NOMO-1 treated with DMSO at 0.1 percent for 48 hours (cell line): ENCODE measurements around the gene SPAG16.
A peak's percentile ranks its signal among the peaks of the same experiment; 100 is the strongest.
"Not testable (repeated sequence)": the region's sequence is repeated elsewhere in the genome, so short reads cannot be mapped to it uniquely, and the experiment has no call there.

Source experiments
- DNase-seq: peaks from one replicate; lab custom pipeline; 2025; ENCODE audit not compliant: unreplicated experiment; lab: John Stamatoyannopoulos, UW

SPAG16 gene

DNA sequence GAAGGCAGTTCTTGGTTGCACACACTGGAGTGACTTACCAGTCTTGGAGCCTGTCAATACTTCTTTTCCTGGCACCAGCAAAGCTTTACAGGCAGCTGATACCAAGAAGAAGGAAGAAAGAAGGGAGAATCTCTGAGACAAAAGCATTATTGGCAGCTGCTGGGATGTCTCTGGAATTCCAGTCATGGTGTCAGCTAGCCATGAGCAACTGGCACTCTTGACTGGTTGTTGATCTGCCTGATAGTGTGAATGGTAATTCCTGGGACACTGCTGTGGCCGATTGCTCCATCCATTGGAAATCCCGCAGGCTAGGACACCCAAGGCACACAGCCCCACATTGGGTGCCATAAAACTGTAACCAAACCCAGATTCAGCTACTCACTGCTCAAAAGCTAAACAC lies 17.8 kb upstream of the SPAG16 start:
- no peak for DNase-seq

DNA sequence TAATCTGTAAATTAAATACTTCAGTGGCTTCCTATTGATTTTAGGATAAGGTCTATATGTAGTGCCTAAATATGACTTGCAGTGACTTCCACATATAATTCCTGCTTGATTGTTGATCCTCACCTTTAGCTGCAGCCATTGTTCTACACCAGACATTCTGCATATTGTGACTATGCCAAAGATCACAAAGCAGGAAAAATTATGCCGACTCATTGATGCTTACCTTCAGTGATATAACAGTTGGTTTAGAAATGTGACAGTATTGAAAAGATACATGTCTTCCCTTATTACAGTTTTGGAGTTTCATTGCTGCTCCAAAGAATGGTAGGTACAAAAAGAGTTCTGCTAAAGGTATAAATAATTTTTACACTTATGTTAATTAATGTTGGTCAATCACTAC lies 12.3 kb upstream of the SPAG16 start:
- DNase-seq = no peak

DNA sequence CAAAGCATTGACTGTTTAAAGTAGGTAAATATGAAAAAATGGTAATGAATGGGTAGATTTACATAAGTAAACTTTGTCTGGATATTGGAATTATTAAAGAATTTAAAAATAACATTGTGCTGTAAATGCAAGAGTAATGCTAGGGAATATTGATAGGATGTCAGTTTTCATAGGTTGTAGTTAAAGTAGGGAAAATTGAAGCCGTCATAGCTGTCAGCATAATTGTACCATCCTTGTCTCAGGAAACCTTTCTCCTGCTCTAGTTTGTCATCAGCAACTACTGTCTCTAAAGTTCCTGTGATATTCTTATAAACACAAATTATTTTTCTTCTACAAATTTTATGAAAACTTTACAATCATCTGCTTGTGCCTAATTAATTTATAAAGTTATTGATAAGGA lies 10.1 kb upstream of the SPAG16 start:
- no peak for DNase-seq

DNA sequence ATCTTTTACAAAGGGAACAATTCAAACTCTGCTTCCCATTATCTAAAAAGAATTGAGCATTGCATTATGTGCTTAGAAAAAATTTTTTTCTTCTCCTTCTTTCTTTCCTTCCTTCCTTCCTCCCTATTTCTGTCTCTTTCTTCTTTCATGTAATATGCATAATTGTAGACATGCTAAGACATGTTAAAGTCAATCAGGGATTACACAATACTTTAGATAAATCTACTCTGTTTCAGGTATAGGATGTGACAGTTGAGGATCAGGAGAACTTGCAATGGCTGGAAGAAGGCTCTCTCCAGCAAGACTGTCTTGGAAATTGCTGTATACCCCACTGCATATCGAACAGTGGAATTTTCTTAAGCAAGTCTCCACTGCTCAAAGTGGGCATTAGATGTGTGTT lies 9.0 kb upstream of the SPAG16 start:
- DNase-seq = no peak

DNA sequence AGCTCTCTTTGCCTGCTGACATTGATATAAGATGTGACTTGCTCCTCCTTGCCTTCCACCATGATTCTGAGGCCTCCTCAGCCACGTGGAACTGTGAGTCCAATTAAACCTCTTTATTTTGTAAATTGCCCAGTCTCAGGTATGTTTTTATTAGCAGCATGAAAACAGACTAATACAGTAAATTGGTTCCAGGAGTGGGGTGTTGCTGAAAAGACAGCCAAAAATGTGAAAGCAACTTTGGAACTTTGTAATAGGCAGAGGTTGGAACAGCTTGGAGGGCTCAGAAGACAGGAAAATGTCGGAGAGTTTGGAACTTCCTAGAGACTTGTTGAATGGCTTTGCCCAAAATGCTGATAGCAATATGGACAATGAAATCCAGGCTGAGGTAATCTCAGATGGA lies 7.1 kb upstream of the SPAG16 start:
- not testable (repeated sequence) for DNase-seq

DNA sequence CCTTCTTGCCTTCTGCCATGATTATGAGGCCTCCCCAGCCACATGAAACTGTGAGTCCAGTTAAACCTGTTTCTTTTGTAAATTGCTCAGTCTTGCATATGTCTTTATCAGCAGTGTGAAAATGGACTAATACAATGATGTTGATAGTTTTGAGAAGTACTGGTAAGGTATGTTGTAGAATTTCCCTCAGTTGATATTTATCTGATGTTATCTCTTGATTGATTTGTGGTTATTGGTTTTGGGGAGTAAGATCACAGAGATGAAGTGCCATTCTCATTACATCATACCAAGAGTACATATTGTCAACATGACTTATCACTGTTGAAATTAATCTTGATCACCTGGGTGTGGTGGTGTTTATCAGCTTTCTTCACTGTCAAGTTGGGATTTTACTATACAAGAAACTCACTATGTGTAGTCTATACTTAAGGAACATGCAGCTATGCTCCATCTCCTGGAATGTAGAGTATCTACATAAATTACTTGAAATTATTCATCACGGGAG lies 5.1 kb upstream of the SPAG16 start:
- DNase-seq = no peak

DNA sequence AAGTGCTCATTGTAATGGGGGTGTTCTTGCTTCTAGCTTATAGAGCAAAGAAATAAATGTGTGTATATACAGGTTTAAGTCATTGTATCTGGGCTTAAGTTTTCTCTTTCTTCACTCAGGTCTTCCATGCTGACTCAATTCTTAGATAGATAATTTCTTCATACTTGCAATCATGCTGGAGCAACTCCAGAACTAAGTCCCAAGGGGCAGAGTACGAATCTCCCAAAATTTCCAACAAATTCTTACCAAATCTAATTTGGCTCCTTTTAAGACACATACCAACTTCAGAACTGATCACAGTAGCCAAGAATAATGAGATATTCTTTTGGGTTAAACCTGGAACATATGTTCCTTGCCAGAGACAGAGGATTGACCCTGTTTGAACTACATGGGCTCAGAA lies 4.3 kb upstream of the SPAG16 start:
- no peak for DNase-seq

DNA sequence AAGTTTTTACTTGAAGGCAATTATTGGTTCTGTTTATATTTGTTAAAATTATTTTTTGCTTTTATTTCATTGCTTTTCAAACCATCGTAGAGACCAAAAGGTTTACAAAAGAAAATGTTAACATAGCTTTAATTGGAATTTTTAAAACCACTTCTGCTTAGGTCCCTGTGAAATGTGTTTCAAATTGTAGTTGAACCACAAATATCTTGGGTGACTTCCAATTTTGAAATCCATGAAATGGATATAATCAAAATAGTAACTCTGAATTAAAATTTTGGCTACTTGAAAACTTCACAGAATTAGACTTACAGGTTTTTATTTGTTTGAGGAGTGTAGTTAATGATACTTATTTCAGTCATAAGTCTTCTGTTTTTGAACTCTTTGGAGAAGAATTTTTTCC lies 3.1 kb upstream of the SPAG16 start:
- no peak for DNase-seq

DNA sequence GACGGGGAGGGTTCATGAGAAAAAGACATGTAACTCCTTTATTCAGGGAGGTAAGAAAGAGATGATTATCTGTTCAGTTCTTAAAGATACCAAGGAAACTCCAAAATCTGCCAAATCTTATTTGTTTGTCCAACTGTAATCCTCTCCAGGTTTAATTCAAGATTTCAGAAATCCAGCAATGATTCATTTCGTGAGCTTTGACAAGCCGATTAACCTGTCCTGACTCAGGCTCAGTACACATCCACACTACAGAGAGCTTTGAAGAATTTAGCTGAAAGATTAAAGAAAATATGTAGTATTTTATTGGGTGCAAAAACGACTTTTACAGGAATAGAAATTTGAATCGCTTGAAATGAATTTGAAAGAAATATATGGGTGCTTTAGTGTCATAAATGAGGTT lies 1.1 kb downstream of the SPAG16 start:
- DNase-seq = no peak

DNA sequence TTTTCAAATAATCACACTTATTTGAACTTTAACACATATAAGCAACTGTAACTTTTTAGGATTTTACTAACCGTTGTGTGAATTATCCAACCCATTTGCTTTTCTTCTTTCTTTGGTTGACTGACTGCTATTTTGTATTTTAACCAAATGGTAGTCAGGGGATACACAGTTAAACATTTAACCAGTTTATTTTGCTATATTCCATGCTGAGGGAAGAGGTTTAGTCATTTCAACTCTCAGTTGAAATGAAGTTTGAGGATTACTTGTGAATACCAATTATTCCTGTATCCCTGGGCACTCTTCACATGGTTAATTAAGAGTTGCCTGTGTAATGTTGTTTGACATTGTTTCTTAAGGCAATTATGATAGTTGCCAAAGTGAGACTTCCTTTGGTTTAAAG lies 1.9 kb downstream of the SPAG16 start:
- DNase-seq = no peak

DNA sequence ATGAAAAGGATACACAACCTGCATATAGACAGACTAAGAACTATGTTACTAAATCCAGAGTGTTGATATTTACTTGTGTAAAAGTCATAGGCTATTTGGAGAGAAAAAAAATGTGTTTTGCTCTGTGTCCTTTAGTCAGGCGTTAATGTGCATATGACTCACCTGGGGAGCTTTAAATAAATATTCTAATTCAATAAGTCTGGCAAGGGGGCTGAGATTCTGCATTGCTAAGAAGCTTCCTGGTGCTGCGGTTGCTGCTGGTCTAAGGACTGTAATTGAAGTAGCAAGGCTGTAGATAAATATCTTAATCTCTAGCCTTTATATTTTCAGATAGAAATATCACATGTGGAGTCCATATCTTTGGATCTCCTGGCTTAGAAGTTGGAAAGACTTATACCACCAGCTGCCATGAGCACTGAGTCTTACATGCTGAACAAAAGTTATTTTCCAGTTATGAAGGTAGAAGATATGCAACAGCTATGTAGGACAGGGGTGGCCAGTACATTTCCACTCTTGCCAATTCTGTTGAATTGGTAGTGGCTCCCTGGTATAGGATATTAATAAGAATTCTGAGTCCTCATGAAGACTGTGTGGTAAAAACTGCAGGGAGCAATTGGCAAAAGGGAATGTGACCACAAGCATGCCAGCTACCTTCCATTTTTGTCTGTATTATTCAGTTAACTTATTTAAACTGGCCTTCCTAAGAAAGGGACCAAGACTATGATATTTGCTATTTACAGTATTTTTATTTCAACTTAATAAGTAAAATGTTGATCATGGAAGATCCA lies 4.8 kb downstream of the SPAG16 start:
- no peak for DNase-seq

DNA sequence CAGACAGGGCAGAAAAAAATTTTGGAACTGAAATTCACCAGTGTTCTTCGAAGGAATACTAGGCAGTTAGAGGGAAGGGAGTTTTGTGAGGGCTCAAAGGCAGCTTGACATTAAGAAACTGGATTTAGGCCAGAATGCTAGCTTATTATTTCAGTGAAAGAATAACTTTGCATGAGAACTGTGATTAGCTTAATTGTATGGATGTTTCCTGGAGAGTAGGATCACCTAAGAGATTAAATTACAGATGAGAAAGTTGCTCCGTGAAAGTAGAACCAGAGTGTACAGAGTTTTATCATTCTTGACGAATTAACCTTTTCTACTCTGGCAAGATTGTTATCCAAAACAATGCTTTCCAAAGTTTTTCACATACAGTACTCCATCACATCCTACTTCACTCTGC lies 6.2 kb downstream of the SPAG16 start:
- DNase-seq = no peak

DNA sequence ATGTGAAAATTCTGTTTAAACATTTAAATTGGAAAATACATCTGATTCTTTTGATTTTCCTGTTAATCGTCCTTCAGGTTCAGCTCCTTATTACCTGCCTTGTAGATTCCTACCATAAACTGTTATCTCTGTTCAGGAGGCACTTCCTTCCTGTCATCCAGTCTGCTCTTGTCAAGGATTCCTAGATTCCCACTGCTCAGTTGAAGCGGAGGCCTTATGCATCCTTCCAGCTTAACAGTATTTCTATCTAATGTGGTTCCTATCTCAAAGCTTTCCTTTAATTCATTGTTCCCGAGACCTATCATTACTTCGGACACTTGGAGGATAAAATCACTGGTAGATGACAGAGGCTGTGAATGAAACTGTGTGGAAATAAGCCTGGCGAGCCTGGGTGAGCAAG lies 12.0 kb downstream of the SPAG16 start:
- no peak for DNase-seq

DNA sequence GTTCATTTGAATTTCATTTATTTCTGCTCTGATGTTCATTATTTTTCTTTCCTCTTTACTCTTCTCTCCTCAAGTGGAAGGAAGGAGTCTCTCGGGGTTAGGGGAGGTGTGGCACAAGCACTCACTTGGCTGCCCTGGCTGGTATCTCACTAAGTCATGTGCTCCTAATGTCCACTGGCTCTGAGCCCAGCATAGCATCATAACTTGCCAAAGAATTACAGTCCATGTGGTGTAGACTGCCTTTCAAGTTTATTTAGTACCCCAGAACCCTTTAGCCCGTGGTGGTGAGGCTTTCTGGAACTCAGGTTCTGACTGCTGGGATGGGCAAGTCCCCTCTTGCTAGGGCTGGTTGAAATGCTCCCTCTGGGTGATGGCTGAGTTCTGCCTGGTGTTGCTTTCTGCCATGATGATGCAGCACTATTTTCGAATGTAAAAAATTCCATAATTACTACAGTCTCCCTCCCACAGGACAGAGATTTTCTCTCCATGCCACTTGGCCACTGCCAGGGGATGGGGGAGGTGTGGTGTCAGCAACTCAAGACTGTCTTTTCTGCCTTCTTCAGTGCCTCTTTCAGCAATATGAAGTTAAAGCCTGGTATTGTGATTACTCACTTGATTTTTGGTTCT lies 22.2 kb downstream of the SPAG16 start:
- DNase-seq = no peak

DNA sequence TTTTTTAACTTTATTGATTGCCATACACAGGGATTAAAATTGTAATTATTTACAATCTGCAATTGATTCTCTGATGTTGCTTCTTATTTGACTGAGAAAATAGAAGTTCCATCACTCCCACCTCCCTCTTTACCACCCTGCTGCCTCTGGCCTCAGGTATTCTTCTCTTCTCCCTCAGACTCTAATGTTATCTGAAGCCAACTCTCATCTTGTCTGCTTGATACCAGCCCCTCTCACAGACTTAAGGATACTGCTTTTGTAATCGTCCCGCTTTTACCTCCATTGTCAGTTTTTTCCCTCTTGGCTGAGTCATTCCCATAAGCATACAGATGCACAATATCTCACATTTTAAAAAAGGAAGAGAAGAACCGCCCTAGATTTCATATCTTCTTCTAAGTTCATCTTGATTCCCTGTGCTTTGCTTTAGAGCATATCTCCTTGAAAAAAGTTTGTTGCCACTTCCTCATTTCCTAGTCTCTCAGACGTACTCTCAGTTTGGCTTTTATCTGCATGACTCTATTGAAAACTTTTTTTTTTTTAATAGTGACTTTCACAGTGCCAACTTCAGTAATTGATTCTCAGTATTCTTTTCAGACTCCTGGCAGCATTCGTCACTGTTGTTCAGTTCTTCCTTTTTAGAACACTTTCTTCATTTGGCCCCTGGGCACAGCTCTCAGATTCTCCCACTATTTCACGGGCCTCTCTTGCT lies 31.1 kb downstream of the SPAG16 start:
- DNase-seq = peak; percentile 59

DNA sequence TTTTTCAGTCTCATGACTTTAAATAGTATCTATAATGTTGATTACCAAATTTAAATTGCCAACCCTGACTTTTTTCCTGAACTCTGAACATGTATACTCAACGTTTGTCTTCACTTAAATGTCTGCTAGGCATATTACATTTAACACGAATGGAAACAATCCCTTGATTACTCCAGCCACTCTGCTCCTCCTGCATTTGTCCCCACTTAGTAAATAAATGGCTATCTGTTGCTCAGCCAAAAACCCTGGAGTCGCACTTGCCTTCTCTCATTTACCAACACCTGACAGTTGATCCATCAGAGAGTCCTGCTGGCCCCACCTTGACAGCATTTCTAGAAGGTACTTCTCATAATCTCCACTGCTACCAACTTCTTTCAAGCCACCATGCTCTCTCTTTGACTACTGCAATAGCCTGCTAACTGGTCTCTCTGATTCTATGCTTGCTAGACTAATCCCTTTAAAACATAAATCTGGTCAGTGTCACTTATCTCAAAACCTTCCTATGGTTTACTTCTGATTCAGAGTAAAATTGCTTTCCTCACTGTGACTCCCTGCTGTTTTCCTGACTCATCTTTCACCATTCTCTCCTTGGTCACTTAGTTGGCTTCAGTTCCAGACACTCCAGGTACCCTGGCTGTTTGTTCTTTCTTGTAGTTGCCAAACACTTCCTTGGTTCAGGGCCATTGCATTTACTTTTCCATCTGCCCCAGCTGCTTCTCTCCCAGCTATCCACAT lies 31.9 kb downstream of the SPAG16 start:
- no peak for DNase-seq

DNA sequence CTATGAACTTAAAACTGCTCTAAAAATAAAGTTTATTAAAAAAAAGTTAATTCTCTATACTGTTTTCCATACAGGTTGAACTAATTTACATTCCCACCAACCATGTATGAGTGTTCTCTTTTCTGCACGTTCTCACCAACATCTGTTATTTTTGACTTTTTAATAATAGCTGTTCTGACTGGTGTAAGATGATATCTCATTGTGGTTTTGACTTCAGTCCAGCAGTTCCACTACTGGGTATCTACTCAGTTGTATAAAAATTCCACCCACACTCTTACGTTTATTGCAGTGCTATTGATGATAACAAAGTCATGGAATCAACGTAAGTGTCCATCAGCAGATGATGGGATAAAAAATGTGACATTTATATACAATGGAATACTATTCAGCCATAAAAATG lies 33.7 kb downstream of the SPAG16 start:
- no peak for DNase-seq

DNA sequence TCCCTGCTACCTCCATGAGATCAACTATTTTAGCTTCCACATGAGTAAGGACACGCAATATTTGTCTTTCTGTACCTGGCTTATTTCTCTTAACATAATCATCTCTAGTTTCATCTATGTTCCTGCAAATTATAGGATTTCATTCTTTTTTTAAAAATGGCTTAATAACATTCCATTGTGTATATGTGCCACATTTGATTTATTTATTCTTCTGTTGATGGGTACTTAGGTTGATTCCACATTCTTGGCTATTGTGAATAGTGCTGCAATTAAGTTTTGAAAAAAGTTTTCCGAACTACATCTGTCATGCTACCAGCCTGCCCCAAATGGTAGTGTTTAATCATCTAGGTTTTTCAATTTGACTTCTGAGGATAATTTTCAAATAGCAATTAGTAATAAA lies 36.3 kb downstream of the SPAG16 start:
- DNase-seq = no peak

DNA sequence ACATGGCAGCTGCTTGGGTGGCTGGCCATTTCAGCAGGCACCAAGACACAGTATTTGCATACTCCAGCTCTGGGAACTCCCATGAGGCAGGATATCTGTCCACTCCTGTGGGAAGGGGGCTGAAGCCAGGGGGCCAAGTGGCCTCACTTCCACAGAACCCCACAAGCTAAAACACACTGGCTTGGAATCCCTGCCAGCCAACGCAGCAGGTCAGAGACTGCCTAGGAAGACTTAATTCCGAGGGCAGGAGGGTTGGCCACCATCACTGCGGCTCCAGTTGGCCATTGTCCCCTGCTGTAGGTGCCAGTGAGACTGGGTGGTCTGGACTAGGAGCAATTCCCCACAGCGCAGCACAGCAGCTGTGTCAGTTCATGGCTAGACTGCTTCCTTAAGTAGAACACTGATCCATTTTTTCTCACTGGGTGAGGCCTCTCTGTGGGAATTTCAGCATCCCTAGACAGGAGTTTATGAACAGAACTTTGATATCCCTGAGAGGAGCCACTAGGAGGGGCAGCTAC lies 52.0 kb downstream of the SPAG16 start:
- no peak for DNase-seq

DNA sequence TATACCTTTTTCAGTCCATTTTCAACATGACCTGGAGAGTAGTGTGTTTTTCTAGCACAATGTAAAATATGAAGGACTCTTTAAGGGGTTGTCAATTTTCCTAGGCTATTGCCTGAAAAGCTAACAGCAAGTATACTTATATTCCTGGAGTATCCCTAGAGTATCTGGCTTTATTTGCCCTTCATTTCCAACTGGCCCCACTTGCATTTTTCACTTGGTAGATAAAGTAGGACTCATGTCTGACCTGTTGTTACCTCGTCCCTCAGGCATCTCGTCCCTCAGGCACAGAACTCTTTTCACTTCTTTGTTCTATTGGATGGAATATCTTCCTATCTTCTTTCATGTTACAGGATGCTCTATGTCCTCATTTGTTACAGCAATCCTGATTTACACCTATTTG lies 69.2 kb downstream of the SPAG16 start:
- no peak for DNase-seq

DNA sequence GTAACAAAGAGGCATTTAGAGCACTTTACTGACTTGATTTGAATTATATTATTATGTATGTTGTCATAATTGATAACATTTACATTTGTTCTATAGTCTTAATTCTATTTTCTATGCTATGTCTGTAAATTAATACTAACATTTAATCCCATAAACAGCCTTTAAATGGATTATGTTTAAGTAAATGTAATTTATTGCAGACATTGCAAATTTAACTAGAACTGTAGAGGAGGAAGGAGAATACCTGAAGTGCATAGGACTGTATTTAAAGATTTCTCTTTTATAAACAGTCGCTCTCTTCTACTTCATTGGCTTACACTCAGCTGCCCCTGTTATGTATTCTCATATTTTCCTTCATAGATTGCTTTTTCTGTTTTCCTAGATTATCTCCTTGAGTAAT lies 92.4 kb downstream of the SPAG16 start:
- DNase-seq = no peak
